HL-60 (cell line): ENCODE measurements around the gene PICK1.

Experiments
- CTCF ChIP-seq: IDR thresholded peaks from one replicate; pipeline ENCODE4 v1.5.1; 2011; ENCODE audit warnings: low read length, control low read depth, inconsistent platforms; ENCODE audit not compliant: insufficient read depth
- GABPA ChIP-seq: IDR thresholded peaks from 2 replicates; pipeline ENCODE4 v1.6.1; 2012; ENCODE audit warnings: low read depth
- POLR2AphosphoS5 ChIP-seq: IDR thresholded peaks from 2 replicates; pipeline ENCODE4 v1.6.1; 2012; ENCODE audit warnings: low read depth
- REST ChIP-seq: IDR thresholded peaks from 2 replicates; pipeline ENCODE4 v1.6.1; 2012; ENCODE audit warnings: low read depth; ENCODE audit not compliant: insufficient replicate concordance
- SPI1 ChIP-seq: IDR thresholded peaks from 2 replicates; pipeline ENCODE4 v1.6.1; 2012; ENCODE audit warnings: low read depth, mild to moderate bottlenecking, borderline replicate concordance

GRCh38 chr22:38025514-38025913 is 31.7 kb upstream of the PICK1 start:
- TF ChIP-seq CTCF: no peak
- TF ChIP-seq POLR2AphosphoS5: no peak
- no peak for TF ChIP-seq GABPA
- no peak for TF ChIP-seq REST
- TF ChIP-seq SPI1: no peak
